Adipose tissue (tissue), 3 donors: ENCODE measurements around the gene MAN2C1. TPM values are rescaled to one million over a fixed set of nuclear protein-coding genes. Genes with fewer than 3 reads are reported as not detected.

Experiments used
- H3K27ac ChIP-seq: one replicate; pipeline ENCODE4 v1.5.1; 2013; ENCODE audit warnings: low read depth, low read length
- WGBS, 3 donors: extraction: QIAGEN DNeasy Blood & Tissue Kit; methylation state at CpG; one replicate each; pipeline ENCODE4 v1.1.7; 2013; 5-methylcytosine and 5-hydroxymethylcytosine counted together
- polyA plus RNA-seq, 3 donors: library from polyadenylated mRNA; stranded (reverse); fragments of 200-250 nt; gene quantifications; one replicate each; pipeline ENCODE4 v1.2.3, GENCODE V29; 2013
- donor health status: healthy with polysubstance abuse.
- donor health status: Bipolar disorder and iron deficiency.
- donor health status: healthy.

The MAN2C1 gene
- polyA plus RNA-seq, 3 donors: 81.0 to 302 (median 202) TPM

- WGBS, 3 donors: 87 to 93% (median 89%) methylated on average over 7 of the region's 7 CpGs
- no peak overlapping the region for H3K27ac ChIP-seq
Observed at GRCh38 chr15:75362642-75363249, 5.7 kb downstream of the MAN2C1 start.

GRCh38 chr15:75361989-75362641, 6.3 kb downstream of the MAN2C1 start:
- H3K27ac ChIP-seq: no peak overlapping the region
- 91 to 93% (median 91%) methylated on average over 13 of the region's 13 CpGs for WGBS, 3 donors

- 93 to 96% (median 94%) methylated on average over 10 of the region's 10 CpGs for WGBS, 3 donors
- H3K27ac ChIP-seq: no peak overlapping the region
Observed at GRCh38 chr15:75361361-75361988, 6.9 kb downstream of the MAN2C1 start.

GRCh38 chr15:75360856-75361255, 7.6 kb downstream of the MAN2C1 start:
- 87 to 91% (median 90%) methylated on average over 7 of the region's 7 CpGs for WGBS, 3 donors
- no peak overlapping the region for H3K27ac ChIP-seq

- WGBS, 3 donors: 50 to 67% (median 60%) methylated on average over 1 of the region's 1 CpG
- no peak overlapping the region for H3K27ac ChIP-seq
Observed at GRCh38 chr15:75360391-75360790, 8.0 kb downstream of the MAN2C1 start.

- H3K27ac ChIP-seq: no peak overlapping the region
- WGBS, 3 donors: 90 to 93% (median 91%) methylated on average over 15 of the region's 15 CpGs
Observed at GRCh38 chr15:75359537-75360250, 8.7 kb downstream of the MAN2C1 start.

- whole genome bisulfite sequencing, 3 donors: 92 to 97% (median 93%) methylated on average over 10 of the region's 10 CpGs
Observed at GRCh38 chr15:75358771-75359536, 9.5 kb downstream of the MAN2C1 start.

GRCh38 chr15:75357976-75358673, 10.3 kb downstream of the MAN2C1 start:
- no peak overlapping the region for H3K27ac ChIP-seq
- 93 to 94% (median 94%) methylated on average over 17 of the region's 17 CpGs for WGBS, 3 donors

More at GRCh38 chr15:75358771-75359536, 9.5 kb downstream of the MAN2C1 start:
- no peak overlapping the region for H3K27ac ChIP-seq

GRCh38 chr15:75356517-75356916, 11.9 kb downstream of the MAN2C1 start:
- H3K27ac ChIP-seq: no peak overlapping the region
- WGBS, 3 donors: 95 to 97% (median 96%) methylated on average over 20 of the region's 20 CpGs

- 87 to 90% (median 90%) methylated on average over 28 of the region's 28 CpGs for WGBS, 3 donors
- H3K27ac ChIP-seq: no peak overlapping the region
Observed at GRCh38 chr15:75356006-75356405, 12.4 kb downstream of the MAN2C1 start.

- no peak overlapping the region for H3K27ac ChIP-seq
- 91 to 96% (median 92%) methylated on average over 4 of the region's 4 CpGs for WGBS, 3 donors
Observed at GRCh38 chr15:75355369-75355768, 13.0 kb downstream of the MAN2C1 start.

- no peak overlapping the region for H3K27ac ChIP-seq
- WGBS, 3 donors: 77 to 85% (median 79%) methylated on average over 7 of the region's 7 CpGs
Observed at GRCh38 chr15:75354454-75354853, 14.0 kb downstream of the MAN2C1 start.

- 89 to 90% (median 90%) methylated on average over 7 of the region's 7 CpGs for WGBS, 3 donors
- H3K27ac ChIP-seq: no peak overlapping the region
Observed at GRCh38 chr15:75353604-75354003, 14.8 kb downstream of the MAN2C1 start.

GRCh38 chr15:75352186-75353080, 16.0 kb downstream of the MAN2C1 start:
- no peak overlapping the region for H3K27ac ChIP-seq
- 90 to 93% (median 92%) methylated on average over 16 of the region's 16 CpGs for WGBS, 3 donors

- no peak overlapping the region for H3K27ac ChIP-seq
- WGBS, 3 donors: 68 to 82% (median 70%) methylated on average over 7 of the region's 7 CpGs
Observed at GRCh38 chr15:75350601-75351361, 17.6 kb downstream of the MAN2C1 start.

- no peak overlapping the region for H3K27ac ChIP-seq
- 53 to 81% (median 62%) methylated on average over 9 of the region's 9 CpGs for WGBS, 3 donors
Observed at GRCh38 chr15:75349851-75350588, 18.4 kb downstream of the MAN2C1 start.
